ENCODE data around the gene PPP1R9B. TPM values are rescaled to one million over a fixed set of nuclear protein-coding genes. Genes with fewer than 3 reads are reported as not detected.

Gene PPP1R9B
- total RNA-seq, 4 donors from 2014 or later = 23.3 to 38.1 (median 30.8) TPM

GRCh38 chr17:50187394-50187725 is 36.9 kb upstream of the PPP1R9B start:
- no peaks in the 10 kb centered on the region for H3K27me3 ChIP-seq
- TF ChIP-seq CTCF (IDR thresholded peaks at IDR 0.05) = no peak
- no peak for TF ChIP-seq POLR2A (IDR thresholded peaks at IDR 0.05)
- no peak for TF ChIP-seq EP300 (IDR thresholded peaks at IDR 0.05)
- no peak for TF ChIP-seq POLR2AphosphoS5 (IDR thresholded peaks at IDR 0.05)
- WGBS, 2 donors (ENCODE audit: low coverage in 1 of 2) = no CpG with 5 or more reads among the region's 4 CpGs
- H3K36me3 ChIP-seq = peaks cover 0 to 72% of the 10 kb centered on the region in 2 donors
- H3K4me3 ChIP-seq = no peak overlapping the region
- peak overlapping the region in 3 of 4 donors; percentile 3 to 87 (median 82) for H3K27ac ChIP-seq
- H3K4me1 ChIP-seq = peaks cover 3 to 45% (median 13%) of the 10 kb centered on the region in 3 donors
- no peaks in the 10 kb centered on the region for H3K9me3 ChIP-seq
- ATAC-seq = no peak

- ATAC-seq = no peak
- Histone ChIP-seq H3K36me3 (peaks cover 0 to 67% of the 10 kb centered on the region in 2 donors), H3K27ac (peak overlapping the region in 2 of 4 donors; percentile 82 to 87), H3K4me1 (peaks cover 3 to 47% (median 13%) of the 10 kb centered on the region in 3 donors), H3K4me3 (no peak overlapping the region), H3K27me3 (no peaks in the 10 kb centered on the region), H3K9me3 (no peaks in the 10 kb centered on the region)
- TF ChIP-seq POLR2A (IDR thresholded peaks at IDR 0.05) (no peak), CTCF (IDR thresholded peaks at IDR 0.05) (no peak), POLR2AphosphoS5 (IDR thresholded peaks at IDR 0.05) (no peak), EP300 (IDR thresholded peaks at IDR 0.05) (no peak)
- WGBS, 2 donors (ENCODE audit: low coverage in 1 of 2) = 48 to 74% methylated on average over 4 to 12 of the region's 24 CpGs
These were observed 36.4 kb upstream of the PPP1R9B start for GRCh38 chr17:50186661-50187393.

GRCh38 chr17:50185631-50186471 is 35.4 kb upstream of the PPP1R9B start:
- 84 to 100% methylated on average over 4 to 5 of the region's 31 CpGs for WGBS, 2 donors (ENCODE audit: low coverage in 1 of 2)
- Histone ChIP-seq H3K27ac (peak overlapping the region in 3 of 4 donors; percentile 43 to 87 (median 82)), H3K36me3 (peaks cover 0 to 57% of the 10 kb centered on the region in 2 donors), H3K4me3 (no peak overlapping the region), H3K4me1 (peaks cover 3 to 51% (median 13%) of the 10 kb centered on the region in 3 donors), H3K9me3 (no peaks in the 10 kb centered on the region), H3K27me3 (no peaks in the 10 kb centered on the region)
- TF ChIP-seq POLR2A (IDR thresholded peaks at IDR 0.05) (no peak), EP300 (IDR thresholded peaks at IDR 0.05) (no peak), POLR2AphosphoS5 (IDR thresholded peaks at IDR 0.05) (no peak), CTCF (IDR thresholded peaks at IDR 0.05) (no peak)
- ATAC-seq = no peak

- Histone ChIP-seq H3K27ac (peak overlapping the region; percentile 48 to 87 (median 82)), H3K9me3 (no peaks in the 10 kb centered on the region), H3K36me3 (peaks cover 0 to 47% of the 10 kb centered on the region in 2 donors), H3K4me1 (peaks cover 3 to 51% (median 13%) of the 10 kb centered on the region in 3 donors), H3K27me3 (no peaks in the 10 kb centered on the region), H3K4me3 (no peak overlapping the region)
- ATAC-seq = peak; percentile 79
- TF ChIP-seq CTCF (IDR thresholded peaks at IDR 0.05) (no peak), EP300 (IDR thresholded peaks at IDR 0.05) (no peak), POLR2AphosphoS5 (IDR thresholded peaks at IDR 0.05) (no peak), POLR2A (IDR thresholded peaks at IDR 0.05) (no peak)
- WGBS, 2 donors (ENCODE audit: low coverage in 1 of 2) = 23 to 43% methylated on average over 7 to 15 of the region's 19 CpGs
These were observed 34.3 kb upstream of the PPP1R9B start for GRCh38 chr17:50184611-50185398.
